IMR-90 (cell line): ENCODE data around the gene IBA57. TPM values are rescaled to one million over a fixed set of nuclear protein-coding genes. Genes with fewer than 3 reads are reported as not detected.

Experiments
- ATAC-seq: fragments of 200-7000 bp; cut with Tn5 transposase; 2 replicates; pipeline ENCODE4 v1.9.1; 2020; ENCODE audit warnings: low read depth, mild to moderate bottlenecking, moderate library complexity
- BruUV-seq: library from RNA; stranded (reverse); fragments of 400-500 nt; replicated peaks from 2 replicates; lab custom pipeline; 2021; lab: Mats Ljungman, UMichigan
- CTCF ChIA-PET: fragments of 300-600 bp; formaldehyde crosslinking; extraction: SDS; loops from one replicate; lab custom pipeline; 2021; ENCODE audit warnings: antibody characterized with exemption; lab: Yijun Ruan, JAX
- POLR2A ChIA-PET: fragments of 300-600 bp; sonication (Branson Sonifier 250); formaldehyde crosslinking; loops from one replicate; lab custom pipeline; 2022; ENCODE audit warnings: antibody characterized with exemption; ENCODE audit not compliant: unreplicated experiment; lab: Charles Lee
- DNase-seq: peaks from one replicate; pipeline ENCODE4 v3.0.0; 2013
- H2AFZ ChIP-seq: replicated peaks from 2 replicates; pipeline ENCODE3; 2013; ENCODE audit warnings: low read length, mild to moderate bottlenecking; ENCODE audit not compliant: poor library complexity
- H2AK5ac ChIP-seq: 2 replicates; pipeline ENCODE4 v1.6.1; 2013; ENCODE audit warnings: low read depth, low read length, inconsistent platforms
- H2AK9ac ChIP-seq: replicated peaks from 2 replicates; pipeline ENCODE3; 2013; ENCODE audit warnings: mild to moderate bottlenecking, low read depth, low read length, moderate library complexity; ENCODE audit not compliant: poor library complexity
- H2BK120ac ChIP-seq: 2 replicates; pipeline ENCODE4 v1.6.1; 2013; ENCODE audit warnings: low read depth, low read length, inconsistent platforms
- H2BK15ac ChIP-seq: 3 replicates; pipeline ENCODE4 v1.6.1; 2013; ENCODE audit warnings: low read depth, low read length, inconsistent platforms
- H2BK20ac ChIP-seq: 2 replicates; pipeline ENCODE4 v1.6.1; 2013; ENCODE audit warnings: low read depth, mild to moderate bottlenecking, inconsistent platforms, low read length, moderate library complexity
- H2BK5ac ChIP-seq: 2 replicates; pipeline ENCODE4 v1.6.1; 2013; ENCODE audit warnings: mild to moderate bottlenecking, low read depth, low read length, inconsistent platforms; ENCODE audit not compliant: poor library complexity, severe bottlenecking
- H3K14ac ChIP-seq: replicated peaks from 2 replicates; pipeline ENCODE4 v1.6.1; 2013; ENCODE audit warnings: low read depth, low read length, inconsistent platforms
- H3K18ac ChIP-seq: 2 replicates; pipeline ENCODE4 v1.6.1; 2013; ENCODE audit warnings: low read depth, low read length, control low read depth
- H3K23ac ChIP-seq: 2 replicates; pipeline ENCODE4 v1.6.1; 2013; ENCODE audit warnings: low read depth, low read length, inconsistent platforms
- H3K27ac ChIP-seq: 2 replicates; pipeline ENCODE4 v1.5.1; 2013; ENCODE audit warnings: mild to moderate bottlenecking, control low read depth, low read length; ENCODE audit not compliant: insufficient read depth
- H3K27me3 ChIP-seq: 2 replicates; pipeline ENCODE4 v1.6.1; 2013; ENCODE audit warnings: low read length; ENCODE audit not compliant: control insufficient read depth, insufficient read depth
- H3K36me3 ChIP-seq: 2 replicates; pipeline ENCODE4 v1.6.1; 2013; ENCODE audit warnings: low read length, mixed read lengths; ENCODE audit not compliant: control insufficient read depth, insufficient read depth
- H3K4ac ChIP-seq: 2 replicates; pipeline ENCODE4 v1.6.1; 2013; ENCODE audit warnings: low read depth, low read length, inconsistent platforms
- H3K4me1 ChIP-seq: 2 replicates; pipeline ENCODE4 v1.6.1; 2013; ENCODE audit warnings: low read length, mixed read lengths; ENCODE audit not compliant: control insufficient read depth, insufficient read depth
- H3K4me2 ChIP-seq: 2 replicates; pipeline ENCODE4 v1.6.1; 2013; ENCODE audit warnings: low read depth, mild to moderate bottlenecking, control low read depth, low read length, moderate library complexity
- H3K4me3 ChIP-seq: 2 replicates; pipeline ENCODE4 v1.5.1; 2013; ENCODE audit warnings: low read depth, mild to moderate bottlenecking, control low read depth, low read length, moderate library complexity; ENCODE audit not compliant: insufficient read depth
- H3K56ac ChIP-seq: 2 replicates; pipeline ENCODE4 v1.6.1; 2013; ENCODE audit warnings: low read length, inconsistent platforms; ENCODE audit not compliant: insufficient read depth; ENCODE audit errors: extremely low read depth
- H3K79me1 ChIP-seq, 2 experiments: 2 replicates each; pipeline ENCODE4 v1.6.1; 2013; ENCODE audit warnings: low read length in 2 of 2, inconsistent platforms in 1 of 2, low read depth in 1 of 2
- H3K9ac ChIP-seq: 2 replicates; pipeline ENCODE4 v1.6.1; 2013; ENCODE audit warnings: low read depth, low read length, control low read depth
- H3K9me1 ChIP-seq: 2 replicates; pipeline ENCODE4 v1.6.1; 2013; ENCODE audit warnings: low read length, inconsistent platforms; ENCODE audit not compliant: insufficient read depth
- H3K9me3 ChIP-seq: 2 replicates; pipeline ENCODE4 v1.6.1; 2013; ENCODE audit warnings: low read length; ENCODE audit not compliant: control insufficient read depth, insufficient read depth
- H4K20me1 ChIP-seq: 2 replicates; pipeline ENCODE4 v1.6.1; 2013; ENCODE audit warnings: low read length, inconsistent platforms; ENCODE audit not compliant: insufficient read depth
- H4K5ac ChIP-seq: 2 replicates; pipeline ENCODE4 v1.6.1; 2013; ENCODE audit warnings: mild to moderate bottlenecking, low read depth, low read length, control low read depth
- H4K8ac ChIP-seq, 2 experiments: 2 replicates each; pipeline ENCODE4 v1.6.1; 2013; ENCODE audit warnings: low read depth in 2 of 2, low read length in 2 of 2, control low read depth in 1 of 2, inconsistent platforms in 1 of 2
- H4K91ac ChIP-seq: 2 replicates; pipeline ENCODE4 v1.6.1; 2013; ENCODE audit warnings: low read depth, low read length, inconsistent platforms; ENCODE audit not compliant: insufficient read depth
- BHLHE40 ChIP-seq: fragments of 150-350 bp; IDR thresholded peaks from 2 replicates; pipeline ENCODE4 v1.6.1; 2016; ENCODE audit warnings: mild to moderate bottlenecking, low read depth, low read length
- CHD1 ChIP-seq: IDR thresholded peaks from 2 replicates; pipeline ENCODE4 v1.6.1; 2012; ENCODE audit warnings: low read depth, low read length, improper control_type of control experiment
- MAFK ChIP-seq: IDR thresholded peaks from 2 replicates; pipeline ENCODE4 v1.6.1; 2012; ENCODE audit warnings: low read depth, low read length, improper control_type of control experiment
- MAZ ChIP-seq: IDR thresholded peaks from 2 replicates; pipeline ENCODE4 v1.6.1; 2012; ENCODE audit warnings: low read depth, mild to moderate bottlenecking, low read length, improper control_type of control experiment, moderate library complexity, borderline replicate concordance
- MXI1 ChIP-seq: IDR thresholded peaks from 2 replicates; pipeline ENCODE4 v1.6.1; 2012; ENCODE audit warnings: low read depth, mild to moderate bottlenecking, low read length, moderate library complexity, borderline replicate concordance
- NFE2L2 ChIP-seq: fragments of 150-350 bp; IDR thresholded peaks from 2 replicates; pipeline ENCODE4 v1.6.1; 2016; ENCODE audit warnings: low read depth, mild to moderate bottlenecking, low read length
- RAD21 ChIP-seq: IDR thresholded peaks from 2 replicates; pipeline ENCODE4 v1.6.1; 2012; ENCODE audit warnings: low read length, improper control_type of control experiment
- WGBS, 2 experiments: methylation state at CpG; one replicate each; pipeline versions ENCODE4 v1.1.5 to v1.1.7; 2013; ENCODE audit warnings: missing lambda C conversion rate in 2 of 2; ENCODE audit not compliant: insufficient read length in 1 of 2; ENCODE audit errors: extremely low coverage in 2 of 2; 5-methylcytosine and 5-hydroxymethylcytosine counted together
- dilution Hi-C: fragments of 300-500 bp; cut with HindIII; formaldehyde crosslinking; loops from one replicate; pipeline ENCODE4 v1.14.3; 2018; ENCODE audit warnings: low sequenced_read_pairs; ENCODE audit not compliant: unreplicated experiment
- in situ Hi-C: fragments of 300-500 bp; cut with MboI; formaldehyde crosslinking; loops from 3 replicates; pipeline ENCODE4 v1.14.3; 2019; ENCODE audit warnings: low sequenced_read_pairs, inconsistent platforms, mixed read lengths
- intact Hi-C: fragments of 100-400 bp; cut with micrococcal nuclease; formaldehyde crosslinking; loops from 2 replicates; pipeline ENCODE4 v1.10.0; 2022
- polyA plus RNA-seq, 3 experiments: library from polyadenylated mRNA; depleted of rRNA; stranded (reverse); fragments of >200 nt; gene quantifications; 2 replicates each; pipeline ENCODE4 v1.2.3, GENCODE V29; 2012; ENCODE audit warnings: low replicate concordance in 1 of 3
- total RNA-seq: library from RNA; depleted of rRNA; stranded (reverse); fragments of >200 nt; gene quantifications from 2 replicates; pipeline ENCODE4 v1.2.3, GENCODE V29; 2012

The IBA57 gene
- total and polyA plus RNA-seq, 2 of the 4 experiments (the other 2 are of a cell fraction) = 2.0 to 2.6 TPM

DNA sequence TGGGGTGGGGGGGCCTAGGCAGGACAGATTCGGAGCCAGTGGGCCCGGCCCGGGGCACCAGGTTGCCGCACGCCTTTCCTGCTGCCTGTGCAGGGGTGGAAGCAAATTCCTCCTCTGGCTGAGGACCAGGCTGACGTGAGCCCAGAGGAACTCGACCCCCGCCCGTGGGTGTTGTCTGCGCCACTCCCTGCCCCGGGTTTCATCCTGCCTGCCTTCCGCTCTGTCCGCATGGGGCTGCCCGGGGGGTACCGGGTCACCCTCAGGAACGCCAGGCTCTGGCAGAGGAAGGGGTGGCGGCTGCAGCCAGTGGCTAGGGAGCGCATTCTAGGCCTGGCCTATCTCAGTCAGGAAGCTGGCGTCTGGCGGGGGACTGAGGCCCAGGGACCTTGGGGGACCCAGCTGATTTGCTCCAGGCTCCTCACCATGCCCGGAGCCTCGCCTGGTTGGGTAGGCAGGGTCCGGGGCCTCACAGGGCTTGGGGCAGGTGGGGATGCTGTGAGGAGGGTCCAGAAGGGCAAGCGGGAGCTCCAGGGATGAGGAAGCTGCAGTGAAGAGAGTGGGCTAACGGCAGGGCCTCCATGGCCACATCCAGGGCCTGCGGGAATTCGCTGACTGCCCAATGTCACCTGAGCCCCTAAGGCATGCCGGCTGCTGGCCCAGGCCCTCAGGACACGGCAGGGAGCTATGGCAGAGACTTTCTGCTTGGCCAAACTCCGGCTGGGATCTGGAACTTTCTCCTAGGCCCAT is 2.4 kb upstream of the IBA57 start:
- H3K4me1 ChIP-seq = peaks cover 12% of the 10 kb centered on the region
- in situ Hi-C loops (no loop called here), intact Hi-C loops (no loop called here), dilution Hi-C loops (no loop called here)
- no peak overlapping the region for H3K56ac ChIP-seq
- H3K4me3 ChIP-seq = no peak overlapping the region
- H3K27me3 ChIP-seq = no peaks in the 10 kb centered on the region
- H3K36me3 ChIP-seq = no peaks in the 10 kb centered on the region
- H2BK5ac ChIP-seq = no peak overlapping the region
- ChIA-PET POLR2A (no interaction called here), CTCF (interaction anchor here (0.7 kb wide), 1 partner anchor 47 kb away, joined by 3 read pairs; no protein-coding TSS in a partner anchor)
- H4K5ac ChIP-seq = no peak overlapping the region
- H3K9me1 ChIP-seq = peaks cover 14% of the 10 kb centered on the region; the same call in 1 of the 2 replicates
- no peak overlapping the region for H3K23ac ChIP-seq
- 77% methylated on average over 16 of the region's 30 CpGs; no CpG with 5 or more reads in 1 of the 2 experiments for WGBS, 2 experiments
- H2AK9ac ChIP-seq = peak overlapping the region; percentile 80
- H3K9ac ChIP-seq = no peak overlapping the region
- peak overlapping the region; percentile 67 for H2AFZ ChIP-seq
- H3K18ac ChIP-seq = no peak overlapping the region
- H3K14ac ChIP-seq = no peak overlapping the region
- no peak overlapping the region for H2BK120ac ChIP-seq
- H2BK15ac ChIP-seq = no peak overlapping the region
- no peaks in the 10 kb centered on the region for H3K9me3 ChIP-seq
- no peak overlapping the region for H3K27ac ChIP-seq
- H3K4ac ChIP-seq = no peak overlapping the region
- BruUV-seq = no TSS peak
- peak overlapping the region in 1 of 2 experiments; percentile 14; a peak in 1 of 4 replicates for H4K8ac ChIP-seq
- no peak for DNase-seq
- H2BK20ac ChIP-seq = no peak overlapping the region
- TF ChIP-seq NFE2L2 (no peak), RAD21 (no peak), MAZ (0 out of 2 replicates have a peak, but pooled peaks have one; percentile 14), CHD1 (no peak), MAFK (no peak), MXI1 (no peak), BHLHE40 (no peak)
- H4K20me1 ChIP-seq = no peaks in the 10 kb centered on the region
- H3K79me1 ChIP-seq = peaks cover 7 to 24% of the 10 kb centered on the region in 2 experiments; a peak in 3 of 4 replicates
- no peak overlapping the region; the same call in 1 of the 2 replicates for H4K91ac ChIP-seq
- H2AK5ac ChIP-seq = no peak overlapping the region
- ATAC-seq = no peak
- H3K4me2 ChIP-seq = no peak overlapping the region
